HG02852 (cell line): Measurements from ENCODE around the gene DNM3.

Experiments used
- ATAC-seq: cut with Tn5 transposase; IDR thresholded peaks from one replicate; pipeline ENCODE4 v1.9.1; 2021; ENCODE audit warnings: mild to moderate bottlenecking, moderate library complexity; ENCODE audit not compliant: unreplicated experiment

DNM3 gene

DNA sequence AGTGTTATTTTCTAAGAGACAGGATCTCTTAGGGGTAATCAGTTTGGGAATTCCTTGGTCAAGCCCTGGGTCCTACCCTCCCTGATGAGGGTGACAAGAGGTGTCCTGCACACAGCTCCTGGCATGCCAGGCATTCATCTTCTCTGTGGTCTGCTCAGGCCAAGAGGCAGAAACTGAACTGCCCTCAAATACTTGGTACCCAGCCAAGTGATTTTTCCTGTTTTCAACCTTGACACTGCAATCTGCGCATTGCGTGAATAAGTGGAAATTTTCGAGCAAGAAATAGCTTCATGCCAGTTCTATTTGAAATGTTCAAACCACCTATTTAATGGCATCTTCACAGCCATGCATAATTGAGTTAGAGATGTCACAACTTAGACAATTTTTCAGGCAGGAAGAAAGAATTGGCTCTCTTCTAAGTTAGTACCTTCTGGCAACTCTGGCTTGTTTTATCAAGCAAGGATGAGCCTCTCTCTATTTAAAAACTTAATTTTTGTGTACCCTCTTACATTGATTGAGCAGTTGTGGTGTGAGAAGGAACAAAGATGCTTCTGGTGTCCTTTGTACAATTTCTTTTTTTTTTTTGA is 27.0 kb downstream of the DNM3 start:
- ATAC-seq: no peak

DNA sequence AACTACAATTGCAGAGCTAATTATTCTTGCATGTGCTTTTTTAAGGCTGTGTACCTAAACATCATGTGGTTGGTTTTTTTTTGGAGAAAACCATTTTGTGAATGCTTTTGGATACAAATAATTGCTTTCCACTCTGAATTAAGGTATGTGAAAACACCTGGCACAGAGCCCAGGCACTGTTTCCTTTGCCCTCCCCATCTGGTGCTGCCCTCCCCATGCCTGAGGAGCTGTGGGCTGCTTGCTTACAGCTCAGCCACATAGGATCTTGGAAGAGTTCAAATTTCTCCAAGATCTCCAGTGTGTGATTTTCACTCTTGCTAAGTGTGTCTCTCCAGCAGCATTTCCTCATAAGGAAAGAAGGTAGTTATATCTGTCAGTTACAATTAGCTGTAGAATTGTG is 27.8 kb downstream of the DNM3 start:
- no peak for ATAC-seq

DNA sequence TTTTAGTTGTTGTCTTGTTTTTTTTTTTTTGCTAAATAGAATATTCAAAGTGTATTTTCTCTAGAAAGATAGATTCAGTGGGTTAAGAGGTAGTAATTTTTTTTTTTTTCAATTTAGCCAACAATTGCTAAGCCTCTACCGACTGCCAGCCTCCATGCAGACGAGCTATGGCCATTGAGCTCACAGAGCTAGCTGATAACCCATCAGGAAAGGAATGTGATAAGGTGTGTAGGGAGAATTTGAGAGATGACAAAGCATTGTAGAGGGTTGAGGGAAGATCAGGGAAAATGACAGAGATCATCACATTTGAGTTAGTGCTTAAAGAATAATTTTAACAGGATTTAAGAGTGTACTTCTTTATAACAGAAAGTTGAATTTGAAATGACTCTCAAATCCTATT is 30.6 kb downstream of the DNM3 start:
- ATAC-seq: no peak

DNA sequence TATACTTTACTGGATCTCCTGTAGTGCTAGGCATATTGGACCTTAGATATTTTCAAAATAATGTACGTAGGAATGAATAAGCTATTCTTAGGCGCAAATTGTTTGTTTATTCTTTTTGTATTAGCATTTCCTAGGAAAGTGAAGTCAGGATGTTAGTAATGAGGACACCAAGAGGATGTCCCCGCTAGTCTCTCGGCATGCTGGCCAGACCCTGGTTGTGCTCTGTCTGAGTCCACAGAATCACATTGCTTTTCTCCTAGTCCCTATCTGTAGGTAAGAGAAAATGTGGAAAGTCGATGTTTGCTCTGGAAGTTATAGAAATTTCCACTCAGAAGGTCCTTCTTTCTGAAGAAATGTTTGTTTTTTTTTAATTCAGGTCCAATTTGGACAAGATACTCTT is 31.1 kb downstream of the DNM3 start:
- ATAC-seq: no peak

DNA sequence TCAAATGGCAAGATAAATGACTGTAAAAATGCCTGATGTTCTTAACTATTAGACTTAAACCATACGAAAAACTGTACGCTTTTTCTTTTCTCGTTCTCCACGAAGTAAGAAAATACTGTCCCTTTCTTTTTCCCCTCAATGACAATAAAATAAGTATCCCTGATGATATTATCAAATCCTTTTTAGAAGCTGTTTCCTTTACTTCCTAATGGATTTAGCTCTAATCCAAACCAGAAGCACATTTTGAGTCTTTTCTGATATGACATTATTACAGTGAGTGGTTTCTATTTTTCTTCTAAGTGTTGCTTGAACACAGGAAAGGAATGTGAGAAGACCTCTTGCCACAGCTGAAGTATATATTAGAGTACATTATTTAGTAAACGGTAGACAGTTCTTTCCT is 32.4 kb downstream of the DNM3 start:
- ATAC-seq: no peak

DNA sequence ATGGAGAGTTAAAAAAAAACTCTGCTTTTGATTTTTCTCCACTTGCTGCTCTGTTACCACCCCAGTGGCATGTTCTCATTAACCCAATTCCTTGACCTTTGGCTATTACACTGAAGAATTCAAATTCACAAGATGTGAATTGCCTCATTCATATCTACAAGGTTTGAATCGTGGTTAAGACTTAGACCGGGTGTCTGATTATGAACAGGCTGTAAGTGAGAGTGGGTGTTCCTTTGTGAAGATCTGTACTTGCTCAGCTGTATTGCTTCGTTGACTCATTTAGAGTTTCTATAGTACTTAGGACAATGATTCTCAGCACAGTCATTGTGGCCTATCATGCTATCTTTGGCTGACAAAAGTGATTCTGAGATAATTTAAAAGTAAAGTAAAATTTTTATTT is 36.4 kb downstream of the DNM3 start:
- peak; percentile 100 for ATAC-seq

DNA sequence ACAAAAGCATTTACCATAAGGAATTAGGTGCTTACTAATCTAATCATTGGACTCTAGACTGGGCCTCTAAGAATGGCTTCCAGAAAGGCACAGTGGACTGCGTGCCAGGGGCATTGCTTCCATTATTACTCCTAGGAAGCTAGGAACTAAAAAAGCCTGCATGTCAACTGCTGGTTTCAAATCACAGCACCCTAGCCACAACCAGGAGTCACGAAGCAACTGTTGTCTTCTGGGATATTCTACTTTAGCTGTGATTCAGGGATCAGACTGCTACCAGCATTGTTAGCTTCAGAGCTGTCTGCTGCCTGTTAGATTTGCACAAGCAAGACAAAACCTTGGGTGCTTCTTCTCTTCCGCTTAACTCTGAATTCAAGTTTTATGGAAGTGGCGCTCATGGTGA is 38.3 kb downstream of the DNM3 start:
- ATAC-seq: no peak

DNA sequence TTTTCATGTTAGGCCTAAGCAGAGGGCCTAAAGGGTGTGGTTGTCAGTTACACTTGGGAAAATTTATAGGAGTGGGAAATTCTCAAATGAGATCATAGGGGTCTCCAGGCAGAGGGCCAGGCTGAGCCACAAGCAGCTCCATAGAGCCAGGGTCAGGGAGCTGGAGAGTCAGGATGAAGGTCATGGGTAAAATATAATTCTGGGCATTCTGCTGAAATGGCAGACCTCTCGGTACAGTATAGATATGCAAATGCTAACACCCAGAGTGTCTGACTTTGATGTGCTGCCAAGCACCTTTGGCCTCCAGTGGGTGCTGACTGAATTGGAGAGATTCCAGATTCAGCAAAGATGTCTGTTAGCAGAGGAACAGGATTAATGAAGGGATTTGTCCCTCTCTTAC is 40.1 kb downstream of the DNM3 start:
- ATAC-seq: no peak

DNA sequence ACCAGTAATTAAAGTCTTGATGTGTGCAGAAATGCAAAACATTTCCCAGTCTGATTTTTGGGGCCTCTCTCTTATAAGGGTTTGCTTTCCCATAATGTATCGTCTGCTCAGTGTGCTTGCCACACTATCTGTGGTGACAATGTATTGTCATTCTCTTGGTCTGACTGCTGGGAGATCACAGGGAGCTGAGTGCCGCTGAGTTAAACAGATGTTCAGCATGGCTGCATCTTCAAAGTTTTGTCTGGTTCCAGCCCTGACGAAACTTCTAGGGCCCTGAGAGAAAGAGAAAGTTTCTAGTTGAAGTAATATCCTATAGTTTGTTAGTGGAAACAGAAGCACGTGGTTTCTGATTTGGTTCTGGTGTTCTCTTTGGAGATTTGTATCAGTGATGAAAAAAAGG is 42.6 kb downstream of the DNM3 start:
- ATAC-seq: peak; percentile 86

DNA sequence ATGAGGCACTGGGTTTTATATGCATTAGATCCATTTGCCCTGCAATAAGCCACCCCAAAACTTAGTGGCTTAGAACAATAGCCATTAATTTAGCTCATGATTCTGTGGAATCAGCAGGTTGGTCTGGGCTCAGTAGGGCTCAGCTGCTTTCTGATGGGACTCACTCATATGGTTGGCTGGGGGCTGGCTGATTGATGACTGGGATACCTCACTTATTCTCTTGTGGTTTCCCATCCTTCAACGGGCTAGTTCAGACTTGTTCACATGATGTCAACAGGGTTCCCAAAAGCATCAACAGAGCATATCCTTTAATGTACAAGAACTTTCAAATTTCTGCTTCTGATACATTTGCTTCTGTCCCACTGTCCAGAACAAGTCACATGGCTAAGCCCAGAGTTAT is 43.2 kb downstream of the DNM3 start:
- no peak for ATAC-seq

DNA sequence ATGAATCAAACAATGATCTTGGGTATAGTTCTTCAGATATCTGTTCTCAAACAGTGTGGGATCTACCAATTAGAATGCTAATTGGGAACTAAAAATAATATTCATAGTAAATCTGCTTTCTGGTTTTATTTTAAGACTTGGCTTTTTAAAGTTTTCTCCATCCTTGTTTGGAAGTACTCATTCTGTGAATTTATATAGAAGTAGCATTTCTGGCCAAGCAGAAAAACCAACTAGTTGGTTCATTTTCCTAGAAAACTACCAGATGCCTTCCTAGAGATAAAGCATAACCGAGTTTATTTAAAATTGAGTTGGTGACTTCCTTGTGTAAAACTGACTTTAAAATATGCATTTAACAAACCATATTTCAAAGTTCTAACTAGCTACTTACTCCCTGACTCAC is 48.8 kb downstream of the DNM3 start:
- ATAC-seq: no peak

DNA sequence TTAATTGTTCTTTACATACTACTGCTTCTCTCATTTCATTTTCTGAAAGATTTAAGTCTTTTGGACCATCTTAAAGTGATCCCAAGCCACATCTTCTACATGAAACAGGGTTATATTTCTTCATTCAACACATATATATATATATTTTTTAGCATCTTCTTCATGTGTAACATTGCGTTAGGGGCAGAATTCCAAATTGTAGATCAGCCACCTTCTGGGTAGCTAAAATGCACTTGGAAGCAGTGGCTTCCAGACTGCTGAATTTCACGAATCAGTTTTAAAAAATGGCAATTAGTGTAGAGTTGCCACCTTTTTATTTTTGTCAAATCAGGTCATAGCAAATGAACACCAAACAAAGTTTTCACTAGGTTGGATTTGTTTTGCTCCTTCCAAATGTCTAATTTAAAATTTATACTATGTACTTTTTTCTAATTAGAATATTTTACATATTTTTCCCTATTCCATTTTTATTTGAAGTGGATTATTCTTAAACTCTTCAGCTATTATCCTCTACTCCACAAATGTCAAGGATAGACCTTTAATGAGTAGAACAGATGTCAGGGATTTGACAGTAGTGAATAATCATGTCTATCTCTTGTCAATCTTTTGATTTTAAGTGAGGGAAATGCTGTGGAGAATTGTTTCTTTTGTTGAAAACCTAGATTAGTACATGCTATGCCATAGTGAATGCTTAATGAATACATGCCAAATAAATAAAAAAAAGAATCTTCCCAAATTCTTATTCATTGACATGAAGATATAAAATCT is 55.8 kb downstream of the DNM3 start:
- no peak for ATAC-seq

DNA sequence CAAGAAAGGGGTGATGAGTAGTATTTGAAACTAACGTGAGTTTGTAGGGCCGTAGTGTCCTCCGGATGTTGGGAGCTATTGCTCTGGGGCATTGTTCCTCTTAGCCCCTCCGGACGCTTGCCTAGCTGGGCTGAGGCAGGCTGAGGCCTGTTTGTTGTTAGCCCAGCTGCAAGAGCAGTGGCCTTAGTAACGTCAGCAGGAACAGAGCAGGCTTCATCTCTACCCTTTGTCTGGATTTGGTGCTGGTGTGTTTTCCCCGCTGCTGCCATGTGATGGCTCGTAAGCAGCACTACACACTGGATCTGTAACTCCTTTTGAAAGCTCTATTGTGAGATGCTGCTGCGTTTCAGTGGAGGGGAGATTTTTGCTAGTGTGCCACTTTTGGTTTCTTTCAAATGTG is 57.6 kb downstream of the DNM3 start:
- no peak for ATAC-seq

DNA sequence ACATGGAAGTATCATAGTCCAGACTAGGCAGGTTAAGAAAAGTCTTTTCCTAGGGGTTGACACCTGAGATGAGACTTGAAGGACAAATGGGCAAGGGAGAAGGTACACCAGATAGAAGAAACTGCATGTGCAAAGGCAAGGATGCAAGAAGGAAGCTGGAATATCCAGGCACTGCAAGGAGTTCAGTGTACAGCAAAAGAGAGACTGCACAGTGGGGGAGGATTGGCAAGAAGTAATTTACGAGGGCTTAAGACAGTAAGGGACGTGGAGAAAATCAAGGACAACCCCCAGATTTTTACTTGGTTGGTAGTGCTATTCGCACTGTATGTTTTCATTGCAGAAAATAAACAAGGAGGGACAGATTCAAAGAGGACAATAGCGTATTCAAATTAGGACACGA is 58.5 kb downstream of the DNM3 start:
- ATAC-seq: no peak

DNA sequence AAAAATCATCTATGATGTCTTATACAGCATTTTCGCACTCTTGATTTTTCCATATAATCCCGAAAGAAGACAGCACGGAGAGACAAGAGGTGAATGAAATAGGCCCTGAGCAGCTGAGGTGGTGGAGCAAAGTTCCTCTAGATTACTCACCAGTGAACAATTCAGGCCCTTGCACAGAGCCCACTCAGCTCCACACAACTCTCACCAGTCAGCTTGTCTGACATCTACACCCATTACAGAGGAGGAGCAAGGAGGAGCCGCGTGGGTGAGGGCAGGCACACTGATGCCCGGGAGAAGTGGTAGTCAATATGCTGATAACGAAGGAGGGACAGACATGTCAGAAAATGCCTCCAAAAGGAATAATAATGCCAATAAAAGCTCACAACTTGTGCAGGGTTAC is 59.9 kb downstream of the DNM3 start:
- no peak for ATAC-seq

DNA sequence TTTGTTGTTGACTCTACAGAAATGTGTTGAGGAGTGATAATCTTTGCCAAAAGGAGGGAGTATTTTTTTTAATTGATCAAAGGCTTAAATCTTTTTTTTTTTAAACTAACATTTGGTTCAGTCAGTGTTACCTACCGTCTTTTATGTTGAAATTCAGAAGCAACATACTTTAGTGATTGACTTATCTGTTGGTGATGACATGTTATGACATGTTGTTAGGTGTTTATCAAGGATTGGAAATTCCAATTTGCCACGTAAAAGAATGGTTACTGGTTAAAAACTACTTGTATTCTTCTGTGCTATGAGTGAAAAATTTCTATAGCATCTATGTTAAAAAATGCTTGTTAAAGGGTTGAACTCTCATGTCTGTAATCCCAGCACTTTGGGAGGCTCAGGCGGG is 61.2 kb downstream of the DNM3 start:
- ATAC-seq: no peak

DNA sequence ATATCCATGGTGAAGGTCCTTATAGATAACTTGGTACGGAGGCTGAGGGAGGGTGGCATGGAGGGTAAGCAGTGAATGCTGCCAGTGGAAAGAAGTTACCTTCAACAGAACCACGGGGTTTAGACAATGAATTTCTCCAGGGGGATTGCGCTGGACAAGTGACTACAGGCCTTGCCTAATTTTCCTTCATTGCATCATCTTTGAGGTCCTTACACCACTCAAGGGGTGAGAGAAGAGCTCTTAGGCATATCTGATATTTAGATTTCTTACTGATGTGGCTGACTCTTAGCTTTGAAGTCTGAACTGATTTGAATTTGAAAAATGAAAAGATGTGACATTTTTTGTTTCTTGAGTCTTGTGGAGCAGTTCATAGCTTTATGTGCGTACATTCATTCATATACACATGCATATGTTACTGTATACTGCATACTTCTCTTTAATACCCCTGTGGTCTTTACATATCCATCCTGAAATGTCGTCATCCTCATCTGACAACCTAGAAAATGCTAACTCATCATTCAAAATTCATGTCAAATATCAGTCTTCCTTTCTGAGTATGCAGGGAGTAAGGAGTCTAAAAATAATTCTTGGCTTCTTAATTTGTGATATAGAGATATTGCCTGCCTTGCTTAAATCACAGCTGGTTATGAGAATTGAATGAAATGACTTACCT is 63.6 kb downstream of the DNM3 start:
- no peak for ATAC-seq

DNA sequence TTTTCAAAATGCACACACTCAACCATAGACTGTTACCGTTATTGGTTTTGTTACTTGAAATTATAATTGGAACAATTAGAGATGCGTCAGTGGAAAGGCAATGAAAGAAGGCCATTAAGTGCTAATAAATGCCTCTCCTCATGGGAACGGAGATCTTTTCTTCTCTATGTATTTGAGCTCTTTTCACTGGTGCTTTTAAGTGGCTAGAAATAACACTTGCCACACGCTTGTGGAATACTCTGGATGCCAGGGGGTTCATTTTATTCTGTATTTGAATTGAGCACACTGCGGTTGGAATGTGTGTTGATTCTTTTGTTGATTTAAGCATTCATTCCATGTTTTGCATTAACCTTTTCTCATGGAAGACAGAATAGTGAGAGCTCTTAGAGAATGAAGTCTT is 68.4 kb downstream of the DNM3 start:
- no peak for ATAC-seq

DNA sequence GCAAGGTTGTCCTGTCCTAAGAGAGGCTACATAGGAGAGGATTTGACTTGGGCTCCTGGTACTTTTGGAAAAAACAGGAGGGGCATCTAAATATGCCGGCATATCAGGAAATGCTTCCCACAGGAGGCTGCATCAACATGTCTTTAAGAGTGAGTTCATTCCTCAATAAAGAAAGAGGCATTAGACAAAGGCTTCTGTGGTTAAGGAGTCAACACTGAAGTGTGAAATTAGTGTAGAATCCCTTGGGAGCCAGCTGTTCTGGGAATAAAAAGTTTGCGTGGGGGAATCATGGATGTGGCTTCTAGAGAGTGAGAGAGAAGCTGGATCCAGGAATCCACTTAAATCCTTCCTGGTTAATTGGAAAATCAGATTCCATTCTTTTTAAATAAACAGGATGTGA is 69.5 kb downstream of the DNM3 start:
- no peak for ATAC-seq

DNA sequence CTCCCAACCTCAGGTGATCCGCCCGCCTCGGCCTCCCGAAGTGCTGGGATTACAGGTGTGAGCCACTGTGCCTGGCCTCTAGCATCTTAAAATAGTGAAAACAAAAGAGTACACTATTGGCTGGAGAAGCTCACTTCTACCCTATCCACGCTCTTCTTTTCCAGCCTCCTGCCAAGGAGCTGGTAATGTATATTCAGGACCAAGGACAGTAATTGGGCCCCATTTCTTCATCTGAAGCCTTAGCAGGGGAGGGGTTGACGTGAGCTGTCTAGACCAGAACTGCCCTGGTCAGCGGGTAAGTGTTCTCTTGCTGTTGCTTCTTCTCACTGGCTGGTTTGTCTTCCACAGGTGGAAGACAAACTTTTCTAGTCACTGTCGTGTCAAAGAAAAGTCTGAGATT is 70.2 kb downstream of the DNM3 start:
- ATAC-seq: no peak

DNA sequence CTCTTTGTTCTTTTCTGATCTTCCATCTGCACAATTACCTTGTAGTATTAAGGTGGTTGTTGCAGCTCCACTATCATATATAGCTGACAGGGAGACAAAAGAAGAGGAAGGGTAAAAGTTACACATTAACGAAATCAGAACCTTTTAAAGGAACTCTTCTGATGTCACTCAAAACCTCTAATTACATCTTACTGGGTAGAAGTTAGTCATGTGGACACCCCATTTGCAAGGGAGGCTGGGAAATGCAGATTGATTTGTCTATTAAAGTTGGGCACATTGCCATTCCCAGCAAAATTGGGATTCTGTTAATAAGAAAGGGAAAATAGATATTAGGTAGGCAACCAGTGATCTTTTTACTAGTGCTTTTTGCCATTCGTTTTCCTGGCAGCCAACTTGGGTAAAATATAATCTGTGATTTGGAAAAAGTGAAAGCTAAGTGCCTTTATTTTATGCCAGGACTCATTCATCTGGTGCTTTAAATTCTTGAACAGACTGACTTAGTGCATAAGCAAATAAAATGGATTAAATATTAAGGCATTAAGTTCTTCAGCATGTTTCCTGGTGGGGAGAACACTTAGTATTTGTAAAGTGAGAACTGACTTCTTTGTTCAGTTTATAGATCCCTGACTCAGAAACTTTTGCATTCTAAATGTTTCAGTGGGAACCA is 71.3 kb downstream of the DNM3 start:
- ATAC-seq: no peak

DNA sequence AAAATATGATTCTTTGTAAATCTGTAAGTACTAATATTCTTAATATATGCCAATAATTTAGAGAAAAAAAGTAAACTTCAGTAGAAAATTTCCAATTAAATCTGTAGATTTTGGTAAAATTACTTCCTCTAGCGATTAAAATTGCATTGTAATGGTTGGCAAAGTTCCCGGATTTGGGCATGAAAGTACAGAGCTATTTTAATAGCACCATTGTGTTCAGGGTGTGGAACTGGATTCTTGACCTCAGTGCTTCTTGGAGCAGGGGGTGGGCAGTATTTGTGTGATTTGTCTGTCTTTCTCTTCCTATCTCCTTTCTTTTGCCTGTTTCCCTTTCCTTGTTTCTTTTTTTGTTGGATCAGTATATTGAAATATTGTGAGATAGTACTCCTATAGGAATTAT is 72.1 kb downstream of the DNM3 start:
- ATAC-seq: no peak
